ENCODE results near the gene HTR3D.
"Not testable (repeated sequence)": the region's sequence is repeated elsewhere in the genome, so short reads cannot be mapped to it uniquely, and the experiment has no call there.

The HTR3D gene

GRCh38 chr3:184071142-184071541 lies 39.6 kb downstream of the HTR3D start:
- not testable (repeated sequence) for DNase-seq

GRCh38 chr3:184073621-184074020 lies 42.1 kb downstream of the HTR3D start:
- no peak for DNase-seq

- DNase-seq = no peak
These were observed 44.4 kb downstream of the HTR3D start for GRCh38 chr3:184075901-184076300.

GRCh38 chr3:184077881-184078280 lies 46.3 kb downstream of the HTR3D start:
- DNase-seq = no peak

- DNase-seq = no peak
These were observed 47.3 kb downstream of the HTR3D start for GRCh38 chr3:184078851-184079250.

GRCh38 chr3:184081116-184081830 lies 49.7 kb downstream of the HTR3D start:
- no peak for DNase-seq

DNA sequence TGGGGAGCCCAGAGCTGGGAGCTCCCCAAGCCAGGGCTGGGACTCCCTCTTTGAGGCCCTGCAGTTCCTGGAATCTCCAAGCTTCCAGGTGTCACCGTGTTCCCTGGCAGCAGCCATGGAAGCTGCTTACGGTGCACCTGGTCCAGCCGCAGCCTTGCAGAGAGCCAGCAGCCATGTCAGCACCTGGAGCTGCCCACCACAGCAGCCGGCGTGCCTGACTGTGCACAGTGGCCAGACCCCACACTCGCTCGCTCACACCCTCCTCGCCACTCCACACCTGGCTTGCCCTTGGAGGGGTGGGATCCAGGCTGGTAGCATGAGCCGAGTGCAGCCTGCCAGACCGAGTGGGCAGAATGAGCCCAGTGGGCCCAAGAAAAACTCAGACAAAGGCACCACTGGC lies 50.5 kb downstream of the HTR3D start:
- no peak for DNase-seq

- DNase-seq = no peak
These were observed 50.9 kb downstream of the HTR3D start for GRCh38 chr3:184082465-184082864.

GRCh38 chr3:184085389-184085852 lies 53.9 kb downstream of the HTR3D start:
- no peak for DNase-seq
